G401 (cell line): ENCODE results near the gene SPRYD4. TPM values are rescaled to one million over a fixed set of nuclear protein-coding genes. Genes with fewer than 3 reads are reported as not detected.
A peak's percentile ranks its signal among the peaks of the same experiment; 100 is the strongest.
"Not testable (repeated sequence)": the region's sequence is repeated elsewhere in the genome, so short reads cannot be mapped to it uniquely, and the experiment has no call there.

Source experiments
- DNase-seq: peaks from one replicate; pipeline ENCODE4 v3.0.0-alpha.2; 2015; ENCODE audit warnings: low spot score
- in situ Hi-C: cut with HindIII; loops from 2 replicates; pipeline ENCODE4 v1.10.0; 2016; ENCODE audit warnings: low sequenced_read_pairs, mixed read lengths
- total RNA-seq: library from RNA; depleted of rRNA; stranded (reverse); fragments of >200 nt; shearing (Covaris generic); gene quantifications from 2 replicates; pipeline ENCODE4 v1.2.3, GENCODE V29; 2014

Gene SPRYD4
- total RNA-seq, 1 experiment from 2014 or later, result 2.5 TPM

- in situ Hi-C loops, result no loop called here
- no peak for DNase-seq
Measured at GRCh38 chr12:56469007-56469930, 891 bp downstream of the SPRYD4 start.

GRCh38 chr12:56474389-56474788 lies 6.0 kb downstream of the SPRYD4 start:
- no peak for DNase-seq
- in situ Hi-C loops, result no loop called here

GRCh38 chr12:56476143-56476542 lies 7.8 kb downstream of the SPRYD4 start:
- DNase-seq, result no peak
- in situ Hi-C loops, result no loop called here

GRCh38 chr12:56476972-56477432 lies 8.6 kb downstream of the SPRYD4 start:
- in situ Hi-C loops, result no loop called here
- no peak for DNase-seq

GRCh38 chr12:56477521-56478225 lies 9.3 kb downstream of the SPRYD4 start:
- in situ Hi-C loops, result no loop called here
- no peak for DNase-seq

GRCh38 chr12:56479625-56480024 lies 11.2 kb downstream of the SPRYD4 start:
- in situ Hi-C loops, result no loop called here
- DNase-seq, result no peak

- in situ Hi-C loops, result no loop called here
- DNase-seq, result no peak
Measured at GRCh38 chr12:56484566-56484965, 16.2 kb downstream of the SPRYD4 start.

GRCh38 chr12:56486694-56487093 lies 18.3 kb downstream of the SPRYD4 start:
- in situ Hi-C loops, result no loop called here
- no peak for DNase-seq

GRCh38 chr12:56487448-56488040 lies 19.2 kb downstream of the SPRYD4 start:
- in situ Hi-C loops, result no loop called here
- peak; percentile 71 for DNase-seq

GRCh38 chr12:56488041-56488955 lies 19.9 kb downstream of the SPRYD4 start, which contains the start of gene GLS2:
GLS2 (minus strand) TSS chr12:56488161; CDS start chr12:56488118, 43 bp downstream.
- in situ Hi-C loops, result no loop called here
- DNase-seq, result peak; percentile 96

GRCh38 chr12:56490360-56490759 lies 22.0 kb downstream of the SPRYD4 start:
- no peak for DNase-seq
- in situ Hi-C loops, result no loop called here

GRCh38 chr12:56493409-56494105 lies 25.2 kb downstream of the SPRYD4 start:
- DNase-seq, in situ Hi-C loops: not testable (repeated sequence)

- in situ Hi-C loops, DNase-seq: not testable (repeated sequence)
Measured at GRCh38 chr12:56494106-56494415, 25.7 kb downstream of the SPRYD4 start.

GRCh38 chr12:56494481-56494880 lies 26.1 kb downstream of the SPRYD4 start:
- DNase-seq, in situ Hi-C loops: not testable (repeated sequence)

- in situ Hi-C loops, result not testable (repeated sequence)
- peak; percentile 76 for DNase-seq
Measured at GRCh38 chr12:56496704-56497103, 28.3 kb downstream of the SPRYD4 start.

- DNase-seq, in situ Hi-C loops: not testable (repeated sequence)
Measured at GRCh38 chr12:56498126-56498902, 29.9 kb downstream of the SPRYD4 start.

- in situ Hi-C loops, DNase-seq: not testable (repeated sequence)
Measured at GRCh38 chr12:56499452-56499851, 31.1 kb downstream of the SPRYD4 start.
